Neural progenitor cell (in vitro differentiated cells): Measurements from ENCODE around the gene DNAH7. TPM values are rescaled to one million over a fixed set of nuclear protein-coding genes. Genes with fewer than 3 reads are reported as not detected.

ENCODE experiments used
- DNase-seq: peaks from one replicate; pipeline ENCODE4 v3.0.0-alpha.2; 2016; ENCODE audit warnings: low spot score
- H2AFZ ChIP-seq: fragments of 200-600 bp; sonication (generic); replicated peaks from 2 replicates; pipeline ENCODE4 v1.6.1; 2016; ENCODE audit warnings: antibody characterized with exemption
- H3F3A ChIP-seq: fragments of 200-600 bp; sonication (generic); 2 replicates; pipeline ENCODE4 v1.6.1; 2016; ENCODE audit warnings: antibody characterized with exemption, low read depth
- H3K27ac ChIP-seq: fragments of 200-600 bp; sonication (generic); 2 replicates; pipeline ENCODE4 v1.5.1; 2016; ENCODE audit warnings: mild to moderate bottlenecking
- H3K27me3 ChIP-seq: fragments of 200-600 bp; sonication (generic); 2 replicates; pipeline ENCODE4 v1.6.1; 2016; ENCODE audit warnings: mild to moderate bottlenecking, moderate library complexity
- H3K36me3 ChIP-seq: fragments of 200-600 bp; sonication (generic); 2 replicates; pipeline ENCODE4 v1.5.1; 2016
- H3K4me1 ChIP-seq: fragments of 200-600 bp; sonication (generic); 2 replicates; pipeline ENCODE4 v1.6.1; 2016; ENCODE audit warnings: mixed run types
- H3K4me2 ChIP-seq: fragments of 200-600 bp; sonication (generic); 2 replicates; pipeline ENCODE4 v1.6.1; 2016
- H3K4me3 ChIP-seq: fragments of 200-600 bp; sonication (generic); 2 replicates; pipeline ENCODE4 v1.5.1; 2016
- H3K79me2 ChIP-seq: fragments of 200-600 bp; sonication (generic); 2 replicates; pipeline ENCODE4 v1.6.1; 2016; ENCODE audit warnings: low read depth
- H3K9ac ChIP-seq: fragments of 200-600 bp; sonication (generic); 2 replicates; pipeline ENCODE4 v1.6.1; 2016
- H3K9me3 ChIP-seq: fragments of 200-600 bp; sonication (generic); 2 replicates; pipeline ENCODE4 v1.5.1; 2016; ENCODE audit warnings: low read depth
- H4K20me1 ChIP-seq: fragments of 200-600 bp; sonication (generic); 2 replicates; pipeline ENCODE4 v1.6.1; 2016; ENCODE audit warnings: low read depth
- H3K27ac Mint-ChIP-seq: 3 replicates; pipeline ENCODE4 v1.8.0; 2021; ENCODE audit warnings: mixed read lengths
- H3K27me3 Mint-ChIP-seq: 2 replicates; pipeline ENCODE4 v1.8.0; 2022; ENCODE audit warnings: low read depth, mild to moderate bottlenecking, inconsistent platforms, moderate library complexity, mixed read lengths; ENCODE audit not compliant: insufficient read depth
- H3K36me3 Mint-ChIP-seq: 3 replicates; pipeline ENCODE4 v1.8.0; 2021; ENCODE audit warnings: mixed read lengths
- H3K4me1 Mint-ChIP-seq: 3 replicates; pipeline ENCODE4 v1.8.0; 2021; ENCODE audit warnings: mixed read lengths
- H3K4me3 Mint-ChIP-seq: 3 replicates; pipeline ENCODE4 v1.8.0; 2021; ENCODE audit warnings: mild to moderate bottlenecking, moderate library complexity, mixed read lengths
- H3K9me3 Mint-ChIP-seq: 3 replicates; pipeline ENCODE4 v1.8.0; 2020; ENCODE audit warnings: mixed read lengths
- CTCF ChIP-seq: fragments of 200-600 bp; sonication (generic); IDR thresholded peaks from 2 replicates; pipeline ENCODE4 v1.5.1; 2017; ENCODE audit warnings: antibody characterized with exemption, mild to moderate bottlenecking
- EZH2 ChIP-seq: fragments of 200-600 bp; sonication (generic); IDR thresholded peaks from 2 replicates; pipeline ENCODE4 v1.6.1; 2017; ENCODE audit warnings: antibody characterized with exemption, mild to moderate bottlenecking, moderate library complexity
- EZH2phosphoT487 ChIP-seq: fragments of 200-600 bp; sonication (generic); IDR thresholded peaks from 2 replicates; pipeline ENCODE4 v1.6.1; 2017; ENCODE audit warnings: antibody characterized with exemption
- total RNA-seq: library from RNA; depleted of rRNA; stranded (reverse); fragments of >200 nt; gene quantifications from 2 replicates; pipeline ENCODE4 v1.2.3, GENCODE V29; 2015; ENCODE audit warnings: low replicate concordance

DNAH7 gene
- total RNA-seq, 1 donor from 2014 or later = 0.49 TPM

DNA sequence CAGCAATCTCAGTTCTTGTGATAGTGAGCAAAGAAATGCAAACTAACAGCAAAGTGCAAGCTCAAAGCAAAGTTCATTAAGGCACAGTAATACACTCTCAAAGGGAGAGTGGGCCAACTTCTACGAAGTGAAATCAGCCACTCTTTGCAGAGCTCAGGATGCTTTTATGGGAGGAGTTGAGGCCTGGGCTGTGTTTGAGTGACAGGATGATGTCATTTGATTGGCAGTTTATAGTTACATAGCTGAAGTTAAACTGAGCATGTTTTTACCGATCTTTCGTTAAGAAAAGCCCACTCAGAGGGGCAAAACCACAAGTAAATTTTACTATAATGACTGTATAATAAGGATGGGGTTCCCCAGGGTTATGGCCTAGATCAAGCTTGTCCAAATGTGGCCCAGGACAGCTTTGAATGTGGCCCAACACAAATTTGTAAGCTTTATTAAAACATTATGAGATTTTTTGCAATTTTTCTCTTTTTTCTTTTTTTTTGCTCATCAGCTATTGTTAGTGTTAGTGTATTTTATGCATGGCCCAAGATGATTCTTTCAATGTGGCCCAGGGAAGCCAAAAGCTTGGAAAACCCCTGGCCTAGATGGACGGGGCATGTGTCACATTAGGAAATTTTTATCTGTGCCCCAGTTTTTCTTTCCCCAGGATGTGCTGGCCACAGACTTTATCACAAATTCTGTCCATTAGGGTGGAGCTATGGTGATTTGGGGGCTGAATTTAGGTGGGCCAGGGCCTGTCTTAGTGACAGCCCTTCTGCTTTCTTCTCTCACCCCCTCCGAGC is 8.3 kb upstream of the DNAH7 start:
- Mint-ChIP-seq H3K36me3 (no peaks in the 10 kb centered on the region), H3K27me3 (peaks cover 3% of the 10 kb centered on the region), H3K9me3 (no peaks in the 10 kb centered on the region), H3K27ac (no peak overlapping the region), H3K4me3 (no peak overlapping the region), H3K4me1 (no peaks in the 10 kb centered on the region)
- no peaks in the 10 kb centered on the region for H3K9me3 ChIP-seq
- no peak overlapping the region for H3K9ac ChIP-seq
- no peak overlapping the region for H3K4me3 ChIP-seq
- no peaks in the 10 kb centered on the region for H3K79me2 ChIP-seq
- H3K4me2 ChIP-seq = no peak overlapping the region
- no peak overlapping the region for H2AFZ ChIP-seq
- H3K27ac ChIP-seq = no peak overlapping the region
- no peaks in the 10 kb centered on the region for H4K20me1 ChIP-seq
- H3F3A ChIP-seq = no peaks in the 10 kb centered on the region
- DNase-seq = no peak
- H3K4me1 ChIP-seq = no peaks in the 10 kb centered on the region
- TF ChIP-seq CTCF (no peak), EZH2 (no peak), EZH2phosphoT487 (no peak)
- H3K36me3 ChIP-seq = no peaks in the 10 kb centered on the region
- H3K27me3 ChIP-seq = peaks cover 10% of the 10 kb centered on the region

DNA sequence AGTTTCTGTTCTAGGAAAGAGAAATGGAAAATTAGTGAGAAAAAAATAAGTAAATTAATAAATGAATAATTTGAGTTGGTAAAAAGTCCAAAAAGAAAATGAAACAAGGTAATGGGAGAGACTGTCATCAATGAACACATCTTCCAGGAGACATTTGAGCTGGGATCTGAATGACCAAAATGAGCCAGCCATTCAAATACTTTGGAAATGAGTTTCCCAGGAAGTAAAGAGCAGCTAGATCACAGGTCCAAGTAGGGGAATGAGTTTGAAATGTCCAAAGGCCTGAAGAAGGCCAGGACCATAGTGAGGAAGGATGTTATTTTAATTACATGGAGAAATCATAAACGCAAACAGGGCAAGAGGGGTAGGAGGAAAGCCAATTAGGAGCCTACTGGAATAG is 6.6 kb upstream of the DNAH7 start:
- no peak overlapping the region for H3K4me3 ChIP-seq
- Mint-ChIP-seq H3K36me3 (no peaks in the 10 kb centered on the region), H3K4me3 (no peak overlapping the region), H3K9me3 (no peaks in the 10 kb centered on the region), H3K4me1 (no peaks in the 10 kb centered on the region), H3K27me3 (peaks cover 3% of the 10 kb centered on the region), H3K27ac (no peak overlapping the region)
- no peaks in the 10 kb centered on the region for H4K20me1 ChIP-seq
- H3F3A ChIP-seq = no peaks in the 10 kb centered on the region
- H3K9me3 ChIP-seq = no peaks in the 10 kb centered on the region
- no peak overlapping the region for H3K27ac ChIP-seq
- H3K27me3 ChIP-seq = peaks cover 25% of the 10 kb centered on the region
- H3K9ac ChIP-seq = no peak overlapping the region
- H3K4me1 ChIP-seq = no peaks in the 10 kb centered on the region
- no peak for TF ChIP-seq EZH2
- no peak for TF ChIP-seq CTCF
- H2AFZ ChIP-seq = no peak overlapping the region
- no peaks in the 10 kb centered on the region for H3K36me3 ChIP-seq
- DNase-seq = no peak
- H3K4me2 ChIP-seq = no peak overlapping the region
- no peaks in the 10 kb centered on the region for H3K79me2 ChIP-seq

DNA sequence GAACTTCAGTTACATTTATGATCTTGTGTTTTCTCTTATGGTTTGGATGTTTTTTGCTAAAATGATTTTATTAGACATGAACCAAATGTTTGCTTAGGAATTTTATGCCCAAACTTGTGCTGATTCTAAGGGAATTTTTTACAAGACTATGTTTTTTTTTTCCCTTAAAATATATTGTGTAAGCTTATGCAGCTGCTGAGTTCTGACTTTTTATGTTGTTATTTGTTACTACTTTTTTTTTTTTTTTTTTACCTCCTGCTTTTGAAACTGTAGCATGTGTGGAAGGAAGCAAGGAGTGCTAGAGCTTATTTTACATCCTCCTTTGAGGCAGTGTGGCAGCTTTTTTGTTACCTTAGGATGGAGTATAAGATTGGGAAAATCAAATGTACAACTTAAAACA is 6.0 kb upstream of the DNAH7 start:
- Mint-ChIP-seq H3K27ac (no peak overlapping the region), H3K9me3 (no peaks in the 10 kb centered on the region), H3K4me3 (no peak overlapping the region), H3K36me3 (no peaks in the 10 kb centered on the region), H3K27me3 (peaks cover 3% of the 10 kb centered on the region), H3K4me1 (no peaks in the 10 kb centered on the region)
- DNase-seq = no peak
- Histone ChIP-seq H3K4me3 (no peak overlapping the region), H3K27me3 (peaks cover 25% of the 10 kb centered on the region), H3K4me1 (no peaks in the 10 kb centered on the region), H3K27ac (no peak overlapping the region), H3K36me3 (no peaks in the 10 kb centered on the region), H3K79me2 (no peaks in the 10 kb centered on the region), H3K9ac (no peak overlapping the region), H2AFZ (no peak overlapping the region), H3K4me2 (no peak overlapping the region), H3K9me3 (no peaks in the 10 kb centered on the region), H4K20me1 (no peaks in the 10 kb centered on the region), H3F3A (no peaks in the 10 kb centered on the region)
- no peak for TF ChIP-seq EZH2
- no peak for TF ChIP-seq EZH2phosphoT487
- TF ChIP-seq CTCF = no peak
